GM23338 (cell line): ENCODE data around the gene FHOD1. TPM values are rescaled to one million over a fixed set of nuclear protein-coding genes. Genes with fewer than 3 reads are reported as not detected.
A peak's percentile ranks its signal among the peaks of the same experiment; 100 is the strongest.

Experiments
- ATAC-seq: fragments of 200-7000 bp; cut with Tn5 transposase; 3 replicates; pipeline ENCODE4 v1.9.1; 2020
- DNase-seq: peaks from one replicate; pipeline ENCODE4 v3.0.0-alpha.2; 2015; ENCODE audit warnings: low spot score
- H2AFZ ChIP-seq: fragments of 200-600 bp; sonication (generic); 2 replicates; pipeline ENCODE4 v1.8.0; 2016; ENCODE audit warnings: antibody characterized with exemption, mild to moderate bottlenecking, moderate library complexity
- H3F3A ChIP-seq: fragments of 200-600 bp; sonication (generic); replicated peaks from 2 replicates; pipeline ENCODE4 v1.8.0; 2017; ENCODE audit warnings: antibody characterized with exemption, mixed run types, low read depth
- H3K27ac ChIP-seq: fragments of 200-600 bp; sonication (generic); 2 replicates; pipeline ENCODE4 v1.6.1; 2016; ENCODE audit warnings: low read depth
- H3K27me3 ChIP-seq: fragments of 200-600 bp; sonication (generic); 2 replicates; pipeline ENCODE4 v1.8.0; 2016; ENCODE audit warnings: mild to moderate bottlenecking, mixed run types, moderate library complexity; ENCODE audit not compliant: insufficient read depth
- H3K36me3 ChIP-seq: fragments of 200-600 bp; sonication (generic); 2 replicates; pipeline ENCODE4 v1.8.0; 2016; ENCODE audit warnings: mild to moderate bottlenecking; ENCODE audit not compliant: insufficient read depth
- H3K4me1 ChIP-seq: fragments of 200-600 bp; sonication (generic); 2 replicates; pipeline ENCODE4 v1.8.0; 2016; ENCODE audit warnings: mild to moderate bottlenecking, moderate library complexity; ENCODE audit not compliant: insufficient read depth
- H3K4me2 ChIP-seq: fragments of 200-600 bp; sonication (generic); 2 replicates; pipeline ENCODE4 v1.7.1; 2017; ENCODE audit warnings: mixed run types
- H3K4me3 ChIP-seq: fragments of 200-600 bp; sonication (generic); 2 replicates; pipeline ENCODE4 v1.6.1; 2016; ENCODE audit warnings: mixed run types
- H3K79me2 ChIP-seq: fragments of 200-600 bp; sonication (generic); replicated peaks from 2 replicates; pipeline ENCODE4 v1.8.0; 2017; ENCODE audit warnings: mild to moderate bottlenecking; ENCODE audit not compliant: insufficient read depth
- H3K9me2 ChIP-seq: fragments of 200-600 bp; sonication (generic); 2 replicates; pipeline ENCODE4 v1.8.0; 2017; ENCODE audit not compliant: insufficient read depth
- H4K20me1 ChIP-seq: fragments of 200-600 bp; sonication (generic); replicated peaks from 2 replicates; pipeline ENCODE4 v1.8.0; 2017; ENCODE audit warnings: mild to moderate bottlenecking; ENCODE audit not compliant: insufficient read depth
- H3K27ac Mint-ChIP-seq: 2 replicates; pipeline ENCODE4 v1.8.0; 2020; ENCODE audit warnings: inconsistent platforms, mild to moderate bottlenecking, moderate library complexity, mixed read lengths
- H3K27me3 Mint-ChIP-seq: 3 replicates; pipeline ENCODE4 v1.8.0; 2022; ENCODE audit warnings: low read depth, mild to moderate bottlenecking, moderate library complexity, mixed read lengths, inconsistent platforms; ENCODE audit not compliant: insufficient read depth, poor library complexity
- H3K36me3 Mint-ChIP-seq: 3 replicates; pipeline ENCODE4 v1.8.0; 2021; ENCODE audit warnings: low read depth, mild to moderate bottlenecking, inconsistent platforms, moderate library complexity, mixed read lengths
- H3K4me1 Mint-ChIP-seq: 3 replicates; pipeline ENCODE4 v1.8.0; 2020; ENCODE audit warnings: mild to moderate bottlenecking, inconsistent platforms, mixed read lengths
- H3K4me3 Mint-ChIP-seq: 3 replicates; pipeline ENCODE4 v1.8.0; 2021; ENCODE audit warnings: moderate library complexity, mild to moderate bottlenecking, inconsistent platforms, mixed read lengths
- H3K9me3 Mint-ChIP-seq: 3 replicates; pipeline ENCODE4 v1.8.0; 2020; ENCODE audit warnings: moderate library complexity, mild to moderate bottlenecking, inconsistent platforms, mixed read lengths
- CREB1 ChIP-seq: fragments of 250-450 bp; sonication (Bioruptor Pico); IDR thresholded peaks from 2 replicates; pipeline ENCODE4 v1.5.0; 2020; ENCODE audit warnings: low read depth, mild to moderate bottlenecking, moderate library complexity
- EZH2 ChIP-seq: fragments of 200-600 bp; sonication (generic); IDR thresholded peaks from one replicate; pipeline ENCODE4 v1.8.0; 2017; ENCODE audit warnings: antibody characterized with exemption, mild to moderate bottlenecking, low read depth; ENCODE audit not compliant: unreplicated experiment
- EZH2phosphoT487 ChIP-seq: fragments of 200-600 bp; sonication (generic); IDR thresholded peaks from one replicate; pipeline ENCODE4 v1.8.1; 2018; ENCODE audit warnings: antibody characterized with exemption; ENCODE audit not compliant: unreplicated experiment
- JUNB ChIP-seq: IDR thresholded peaks from one replicate; pipeline ENCODE4 v1.6.1; 2016; ENCODE audit warnings: antibody characterized with exemption; ENCODE audit not compliant: unreplicated experiment
- NANOG ChIP-seq: IDR thresholded peaks from 2 replicates; pipeline ENCODE4 v1.6.1; 2016; ENCODE audit warnings: antibody characterized with exemption, borderline replicate concordance
- POLR2AphosphoS5 ChIP-seq: IDR thresholded peaks from 2 replicates; pipeline ENCODE4 v1.6.1; 2016; ENCODE audit warnings: antibody characterized with exemption, low read depth
- ZNF114 ChIP-seq: fragments of 250-450 bp; sonication (Bioruptor Pico); IDR thresholded peaks from 2 replicates; pipeline ENCODE4 v1.5.0; 2020; ENCODE audit warnings: mild to moderate bottlenecking, moderate library complexity
- ZNF331 ChIP-seq: fragments of 250-450 bp; sonication (Bioruptor Pico); IDR thresholded peaks from 2 replicates; pipeline ENCODE4 v1.5.0; 2020; ENCODE audit warnings: low read depth, mild to moderate bottlenecking, moderate library complexity
- polyA plus RNA-seq: library from polyadenylated mRNA; unstranded; fragments of >200 nt; fragmentation: Nextera tagmentation; extraction: Ambion mirVana; gene quantifications from 2 replicates; pipeline ENCODE4 v1.2.1, GENCODE V29; 2016
- total RNA-seq: library from RNA; depleted of rRNA; stranded (reverse); fragments of >200 nt; shearing (Covaris generic); gene quantifications from 2 replicates; pipeline ENCODE4 v1.2.3, GENCODE V29; 2014
- TF ChIP-seq, protein P1 (sequence below): IDR thresholded peaks from 2 replicates; pipeline ENCODE4 v1.6.1; 2016; ENCODE audit warnings: antibody characterized with exemption

Gene FHOD1
- total and polyA plus RNA-seq, 2 experiments from 2014 or later = 26.2 to 52.7 TPM

DNA sequence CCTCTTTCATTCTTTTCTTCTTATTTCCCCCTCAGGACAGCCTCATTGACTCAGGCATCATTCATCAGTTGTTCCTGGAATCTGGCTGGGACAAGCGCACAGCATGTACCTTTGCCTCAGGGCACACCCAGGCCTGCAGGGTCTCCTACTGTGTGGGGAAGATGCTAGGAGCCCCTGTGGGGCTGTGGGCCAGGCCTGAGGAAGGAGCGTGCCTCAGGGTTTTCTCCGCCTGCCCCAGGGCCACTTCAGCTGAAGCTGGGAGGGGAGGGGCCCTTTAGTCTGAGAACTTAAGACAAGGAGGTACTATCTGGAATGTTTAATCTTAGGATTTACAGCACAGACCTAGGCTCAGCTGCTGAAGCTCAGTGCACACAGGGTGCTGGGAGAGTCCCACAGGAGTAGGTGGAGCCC is 40.4 kb downstream of the FHOD1 start:
- no peak overlapping the region for H2AFZ ChIP-seq
- no peaks in the 10 kb centered on the region for H3K4me1 ChIP-seq
- no peak overlapping the region for H3K4me2 ChIP-seq
- no peaks in the 10 kb centered on the region for H3K36me3 Mint-ChIP-seq
- no peak overlapping the region for H3K27ac Mint-ChIP-seq
- no peak overlapping the region for H3K4me3 ChIP-seq
- H3K79me2 ChIP-seq = no peaks in the 10 kb centered on the region
- ATAC-seq = peak; percentile 32
- no peaks in the 10 kb centered on the region for H3F3A ChIP-seq
- H3K27me3 ChIP-seq = no peaks in the 10 kb centered on the region
- no peaks in the 10 kb centered on the region for H3K9me3 Mint-ChIP-seq
- H3K4me1 Mint-ChIP-seq = peaks cover 5% of the 10 kb centered on the region; the same call in 2 of the 3 replicates
- H3K36me3 ChIP-seq = no peaks in the 10 kb centered on the region
- H3K27me3 Mint-ChIP-seq = peaks cover 10% of the 10 kb centered on the region
- no peak overlapping the region for H3K4me3 Mint-ChIP-seq
- no peak overlapping the region for H3K27ac ChIP-seq
- H3K9me2 ChIP-seq = no peaks in the 10 kb centered on the region
- no peak for DNase-seq
- TF ChIP-seq CREB1 (CRISPR knock-in tag) = no peak
- no peak for TF ChIP-seq EZH2
- no peak for TF ChIP-seq ZNF114 (CRISPR knock-in tag)
- no peak for TF ChIP-seq JUNB
- TF ChIP-seq NANOG = no peak
- H4K20me1 ChIP-seq = no peaks in the 10 kb centered on the region; the same call in 1 of the 2 replicates

DNA sequence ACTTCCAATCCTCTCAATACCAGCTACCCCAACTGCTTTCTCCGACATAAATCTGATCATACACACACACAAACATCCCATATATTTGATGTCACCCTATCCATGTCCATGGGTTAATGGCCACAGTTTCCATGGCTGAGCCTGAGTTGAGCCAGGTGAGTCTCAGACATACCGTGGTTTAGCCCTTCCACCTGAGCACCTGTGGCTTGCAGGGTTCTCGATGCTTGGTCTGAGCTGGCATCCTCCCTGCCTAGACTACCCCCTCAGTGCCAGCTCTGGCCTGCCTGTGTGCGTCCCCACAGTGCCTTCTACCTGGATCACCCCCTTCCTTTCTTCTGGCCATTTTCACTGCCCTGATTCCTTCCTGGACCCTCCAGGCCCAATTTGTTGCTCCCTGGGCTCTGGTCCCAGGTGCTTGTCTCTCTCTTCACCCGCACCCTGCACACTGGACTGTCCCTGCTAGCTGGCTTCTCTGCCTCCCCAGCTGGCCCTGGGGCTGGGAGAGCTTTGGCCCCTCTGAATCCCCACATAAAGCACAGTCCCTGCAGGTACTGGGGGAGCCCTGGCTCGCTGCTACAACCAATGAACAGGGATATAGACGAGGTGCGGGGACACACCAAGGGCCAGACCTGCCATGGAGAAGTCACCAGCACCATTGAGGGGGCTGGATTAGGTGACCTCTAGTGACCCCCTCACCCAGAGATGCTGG is 41.0 kb downstream of the FHOD1 start:
- Histone ChIP-seq H2AFZ (no peak overlapping the region), H3K79me2 (no peaks in the 10 kb centered on the region), H3K36me3 (no peaks in the 10 kb centered on the region), H3K27me3 (no peaks in the 10 kb centered on the region), H3K27ac (no peak overlapping the region), H4K20me1 (no peaks in the 10 kb centered on the region), H3K4me2 (no peak overlapping the region), H3K9me2 (no peaks in the 10 kb centered on the region), H3K4me1 (no peaks in the 10 kb centered on the region), H3F3A (no peaks in the 10 kb centered on the region), H3K4me3 (no peak overlapping the region)
- DNase-seq (no peak), ATAC-seq (no peak)
- Mint-ChIP-seq H3K27me3 (peaks cover 10% of the 10 kb centered on the region), H3K27ac (no peak overlapping the region), H3K4me3 (no peak overlapping the region; the same call in 2 of the 3 replicates), H3K36me3 (0 out of 3 replicates have a peak, but pooled peaks cover 1% of the 10 kb centered on the region), H3K4me1 (peaks cover 5% of the 10 kb centered on the region; the same call in 2 of the 3 replicates), H3K9me3 (no peaks in the 10 kb centered on the region)
- TF ChIP-seq ZNF331 (CRISPR knock-in tag) = no peak
- TF ChIP-seq, protein P1, sequence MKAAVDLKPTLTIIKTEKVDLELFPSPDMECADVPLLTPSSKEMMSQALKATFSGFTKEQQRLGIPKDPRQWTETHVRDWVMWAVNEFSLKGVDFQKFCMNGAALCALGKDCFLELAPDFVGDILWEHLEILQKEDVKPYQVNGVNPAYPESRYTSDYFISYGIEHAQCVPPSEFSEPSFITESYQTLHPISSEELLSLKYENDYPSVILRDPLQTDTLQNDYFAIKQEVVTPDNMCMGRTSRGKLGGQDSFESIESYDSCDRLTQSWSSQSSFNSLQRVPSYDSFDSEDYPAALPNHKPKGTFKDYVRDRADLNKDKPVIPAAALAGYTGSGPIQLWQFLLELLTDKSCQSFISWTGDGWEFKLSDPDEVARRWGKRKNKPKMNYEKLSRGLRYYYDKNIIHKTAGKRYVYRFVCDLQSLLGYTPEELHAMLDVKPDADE = no peak

DNA sequence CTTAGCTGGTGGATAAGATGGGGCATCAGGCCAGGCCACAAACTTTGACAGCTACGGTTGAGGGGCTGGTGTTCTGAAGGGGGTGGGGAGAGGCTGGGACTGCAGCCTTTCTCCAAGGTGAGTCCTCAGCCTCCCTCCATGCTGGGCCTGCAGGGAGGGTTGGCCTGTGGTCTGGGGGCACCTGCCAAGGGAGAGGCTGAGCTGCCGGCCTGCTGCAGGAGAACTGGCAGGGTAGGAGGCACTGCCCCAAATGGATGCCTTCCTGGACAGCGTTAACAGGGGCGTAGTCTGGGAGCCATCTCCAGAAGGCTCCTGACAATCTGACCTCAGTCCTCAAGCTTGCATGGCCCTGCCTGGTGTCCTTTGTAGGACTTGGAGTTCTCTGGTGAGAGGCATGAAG is 43.2 kb downstream of the FHOD1 start:
- H4K20me1 ChIP-seq = no peaks in the 10 kb centered on the region
- no peak overlapping the region for H3K27ac ChIP-seq
- no peak for ATAC-seq
- no peaks in the 10 kb centered on the region for H3K36me3 ChIP-seq
- no peaks in the 10 kb centered on the region; the same call in 1 of the 2 replicates for H3F3A ChIP-seq
- no peak overlapping the region for H3K4me3 ChIP-seq
- Mint-ChIP-seq H3K4me3 (no peak overlapping the region), H3K27me3 (peaks cover 13% of the 10 kb centered on the region), H3K9me3 (no peaks in the 10 kb centered on the region), H3K4me1 (peaks cover 7% of the 10 kb centered on the region), H3K27ac (no peak overlapping the region), H3K36me3 (peaks cover 5% of the 10 kb centered on the region; the same call in 1 of the 3 replicates)
- H3K9me2 ChIP-seq = no peaks in the 10 kb centered on the region
- no peaks in the 10 kb centered on the region for H3K27me3 ChIP-seq
- no peak overlapping the region for H3K4me2 ChIP-seq
- no peaks in the 10 kb centered on the region for H3K4me1 ChIP-seq
- H3K79me2 ChIP-seq = no peaks in the 10 kb centered on the region
- no peak for DNase-seq
- H2AFZ ChIP-seq = no peak overlapping the region
- TF ChIP-seq EZH2 = no peak
- no peak for TF ChIP-seq EZH2phosphoT487
- TF ChIP-seq ZNF331 (CRISPR knock-in tag) = no peak
- TF ChIP-seq, protein P1 = no peak
- no peak for TF ChIP-seq NANOG
- no peak for TF ChIP-seq JUNB
- TF ChIP-seq CREB1 (CRISPR knock-in tag) = no peak
- no peak for TF ChIP-seq POLR2AphosphoS5
